HTR-8/SVneo (cell line): ENCODE results near the gene TLE1.

Experiments used
- DNase-seq: peaks from one replicate; pipeline ENCODE4 v3.0.0; 2011; ENCODE audit warnings: low spot score, mixed read lengths; ENCODE audit not compliant: insufficient read length
- FAIRE-seq: peaks from 2 replicates; lab custom pipeline; 2011; peaks lifted over from hg19 to GRCh38; lab: Jason Lieb, UNC

Gene TLE1

DNA sequence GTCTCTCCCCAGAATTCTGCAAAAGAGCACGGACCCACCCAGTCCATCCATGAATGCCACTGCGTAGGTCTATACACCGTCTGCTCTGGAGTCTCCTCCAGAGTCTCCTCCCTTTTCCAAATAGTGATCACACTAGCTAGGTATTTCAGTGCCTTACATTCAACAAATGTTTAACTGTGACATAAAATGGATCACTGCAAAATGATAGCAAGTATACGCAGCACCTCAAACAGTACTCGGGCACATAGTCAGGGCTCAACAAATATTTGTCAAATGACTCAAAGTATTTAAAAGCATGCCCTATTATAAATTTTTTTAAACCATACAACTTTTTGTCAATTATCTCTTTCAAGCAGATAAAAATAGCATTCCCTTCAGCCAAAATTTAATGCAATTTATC, 60.5 kb downstream of the TLE1 start:
- no peak for FAIRE-seq
- no peak for DNase-seq

- FAIRE-seq (no peak), DNase-seq (no peak)
Observed at GRCh38 chr9:81627481-81627880, 61.9 kb downstream of the TLE1 start.

- DNase-seq (no peak), FAIRE-seq (no peak)
Observed at GRCh38 chr9:81626511-81626910, 62.8 kb downstream of the TLE1 start.

GRCh38 chr9:81625969-81626368, 63.4 kb downstream of the TLE1 start:
- DNase-seq (no peak), FAIRE-seq (no peak)

GRCh38 chr9:81623778-81624177, 65.6 kb downstream of the TLE1 start:
- DNase-seq (no peak), FAIRE-seq (no peak)

GRCh38 chr9:81622471-81623255, 66.7 kb downstream of the TLE1 start:
- FAIRE-seq, result no peak
- DNase-seq, result no peak

DNA sequence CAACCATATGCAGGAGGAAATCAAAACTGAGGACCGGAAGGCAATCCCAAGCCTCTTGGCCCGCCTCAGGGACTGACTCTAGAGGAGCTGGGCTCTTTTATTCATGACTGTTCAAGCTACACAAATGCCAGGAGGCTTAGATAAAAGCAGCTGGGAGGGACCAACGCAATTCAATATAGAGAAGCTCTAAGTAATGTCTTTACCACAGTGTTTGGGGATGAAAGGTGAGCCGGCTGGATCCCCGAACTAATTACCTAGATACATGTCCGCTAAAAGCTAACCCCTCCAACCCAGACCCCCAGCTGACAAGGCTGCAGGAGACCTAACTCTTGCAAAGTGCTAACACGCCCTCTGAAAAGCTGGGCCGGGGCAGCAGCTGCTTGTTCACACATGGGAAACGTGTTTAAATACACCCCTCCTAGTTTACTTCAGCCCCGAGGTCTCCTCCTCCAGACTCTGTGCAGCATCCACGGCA, 67.5 kb downstream of the TLE1 start:
- DNase-seq, result no peak
- FAIRE-seq, result no peak

GRCh38 chr9:81621118-81621517, 68.2 kb downstream of the TLE1 start:
- DNase-seq, result no peak

DNA sequence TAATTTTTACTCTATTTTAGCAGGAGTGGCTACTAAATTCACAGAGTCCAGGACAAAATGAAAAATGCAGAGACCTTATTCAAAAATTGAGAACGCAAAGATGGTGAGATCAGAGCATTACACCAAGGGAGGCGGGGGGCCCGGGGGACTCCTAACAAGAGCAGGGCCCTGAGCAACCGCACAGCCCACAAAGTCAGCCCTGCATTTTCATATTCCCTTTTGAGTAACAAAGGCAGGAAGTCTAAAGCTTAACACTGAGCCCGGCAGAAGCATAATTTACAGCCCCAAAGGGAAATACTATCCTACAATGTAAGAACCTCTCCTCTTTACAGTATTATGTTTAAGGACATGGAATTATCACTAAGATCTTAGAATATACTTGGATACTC, 69.4 kb downstream of the TLE1 start:
- FAIRE-seq, result no peak
- no peak for DNase-seq

More at GRCh38 chr9:81621118-81621517, 68.2 kb downstream of the TLE1 start:
- no peak for FAIRE-seq

- no peak for DNase-seq
- no peak for FAIRE-seq
Observed at GRCh38 chr9:81619353-81620001, 69.9 kb downstream of the TLE1 start.

DNA sequence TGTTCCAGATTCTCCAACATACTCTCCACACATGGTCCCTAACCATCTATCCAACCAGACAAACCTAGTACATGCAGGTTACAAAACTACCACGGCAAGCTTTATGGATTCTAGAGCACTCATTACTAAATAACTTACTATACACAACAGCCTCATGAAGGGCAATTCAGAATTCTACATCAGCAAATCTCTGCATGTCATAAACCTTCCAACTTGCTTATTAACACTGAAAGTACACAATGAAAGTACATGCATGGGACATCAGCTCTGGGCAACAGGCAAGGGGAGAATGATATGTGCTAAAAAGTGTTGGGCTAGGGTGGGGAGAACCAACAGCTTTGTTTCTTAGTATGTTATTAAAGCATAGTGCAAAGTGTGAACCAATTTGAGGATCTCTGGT, 70.4 kb downstream of the TLE1 start:
- no peak for DNase-seq
- FAIRE-seq, result no peak

GRCh38 chr9:81616141-81616540, 73.2 kb downstream of the TLE1 start:
- FAIRE-seq, result no peak

DNA sequence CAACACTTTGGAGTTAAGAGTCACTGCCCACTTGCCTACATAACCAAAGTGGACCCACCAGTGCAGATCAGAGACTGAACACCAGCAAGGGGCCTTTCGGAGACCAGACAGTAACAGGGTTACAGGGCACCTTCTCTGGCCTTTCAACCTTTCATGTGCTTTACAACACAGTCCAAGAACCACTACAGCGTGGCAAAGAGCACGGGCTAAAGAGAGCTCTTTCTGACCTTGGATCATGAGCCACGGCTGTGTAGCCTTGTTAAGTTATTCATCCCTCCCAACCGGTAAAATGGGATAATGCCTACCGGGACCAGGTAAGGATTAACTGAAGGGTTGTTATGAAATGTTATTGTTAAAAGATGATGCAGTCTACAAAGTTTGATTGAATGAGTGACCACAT, 75.0 kb downstream of the TLE1 start:
- FAIRE-seq, result no peak
- no peak for DNase-seq

More at GRCh38 chr9:81616141-81616540, 73.2 kb downstream of the TLE1 start:
- DNase-seq, result no peak

- DNase-seq, result no peak
- no peak for FAIRE-seq
Observed at GRCh38 chr9:81613002-81613812, 76.1 kb downstream of the TLE1 start.

- no peak for FAIRE-seq
- no peak for DNase-seq
Observed at GRCh38 chr9:81611664-81612063, 77.7 kb downstream of the TLE1 start.

DNA sequence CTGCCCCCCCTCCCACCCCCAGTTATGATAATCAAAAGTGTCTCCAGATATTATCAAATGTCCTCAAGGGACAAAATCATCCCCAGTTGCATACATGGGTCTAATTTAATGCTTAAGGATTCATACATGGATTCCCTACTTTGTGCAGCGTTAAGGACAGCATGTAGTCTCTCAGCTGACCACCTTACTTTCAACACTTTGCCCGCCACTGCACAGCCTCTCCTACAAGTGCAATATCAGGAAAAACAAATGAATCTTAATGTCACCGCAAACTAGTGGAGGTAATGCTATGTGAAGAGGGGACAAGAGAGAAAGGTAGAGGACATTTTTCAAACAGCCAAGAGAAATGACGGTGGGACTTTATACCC, 78.6 kb downstream of the TLE1 start:
- DNase-seq (no peak), FAIRE-seq (no peak)

DNA sequence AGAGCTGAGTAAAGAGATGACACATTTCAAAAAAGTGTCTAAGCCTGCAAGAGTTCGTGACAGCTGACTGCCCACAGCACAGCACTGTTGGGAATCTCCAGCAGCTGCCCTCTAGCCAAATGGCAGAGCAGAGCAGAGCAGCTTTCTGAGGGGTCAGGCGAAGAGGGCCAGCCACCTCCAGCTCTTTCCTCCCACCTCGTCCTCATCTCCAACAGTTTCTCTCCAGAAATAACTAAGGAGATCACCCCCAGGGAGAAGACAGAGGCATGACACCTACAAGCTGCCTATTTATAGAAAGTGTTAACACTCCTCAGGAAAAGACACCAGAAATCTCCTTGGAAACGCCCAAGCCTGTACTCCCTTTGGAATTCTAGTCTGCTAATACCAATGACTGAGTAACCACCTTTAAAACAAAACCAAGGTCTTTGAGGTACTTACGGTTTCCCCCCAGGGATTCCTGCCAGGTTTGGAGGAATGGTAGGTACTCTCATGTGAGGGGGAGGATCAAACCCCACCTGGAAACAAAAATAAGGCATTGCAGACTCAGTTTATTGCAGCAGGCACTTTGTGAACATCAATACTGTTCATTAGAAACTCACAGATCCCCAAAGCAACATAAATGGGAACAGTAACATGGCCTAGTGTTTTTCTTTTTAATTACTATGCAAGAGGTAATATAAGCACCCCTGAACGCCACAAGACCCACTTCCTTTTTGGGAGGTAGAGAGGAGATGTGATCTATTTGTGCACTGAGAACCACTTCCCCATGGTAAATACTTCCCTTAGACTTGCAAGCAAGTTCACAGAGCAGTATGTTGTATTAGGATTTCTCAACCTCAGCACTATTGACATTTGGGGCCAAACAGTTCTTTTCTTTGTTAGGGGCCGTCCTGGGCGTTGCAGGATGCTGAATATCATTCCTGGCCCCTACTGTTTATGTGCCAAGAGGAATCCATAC, 79.3 kb downstream of the TLE1 start:
- peak; percentile 10 for DNase-seq
- FAIRE-seq, result no peak

GRCh38 chr9:81608289-81608657, 81.1 kb downstream of the TLE1 start:
- DNase-seq, result no peak
- FAIRE-seq, result no peak

DNA sequence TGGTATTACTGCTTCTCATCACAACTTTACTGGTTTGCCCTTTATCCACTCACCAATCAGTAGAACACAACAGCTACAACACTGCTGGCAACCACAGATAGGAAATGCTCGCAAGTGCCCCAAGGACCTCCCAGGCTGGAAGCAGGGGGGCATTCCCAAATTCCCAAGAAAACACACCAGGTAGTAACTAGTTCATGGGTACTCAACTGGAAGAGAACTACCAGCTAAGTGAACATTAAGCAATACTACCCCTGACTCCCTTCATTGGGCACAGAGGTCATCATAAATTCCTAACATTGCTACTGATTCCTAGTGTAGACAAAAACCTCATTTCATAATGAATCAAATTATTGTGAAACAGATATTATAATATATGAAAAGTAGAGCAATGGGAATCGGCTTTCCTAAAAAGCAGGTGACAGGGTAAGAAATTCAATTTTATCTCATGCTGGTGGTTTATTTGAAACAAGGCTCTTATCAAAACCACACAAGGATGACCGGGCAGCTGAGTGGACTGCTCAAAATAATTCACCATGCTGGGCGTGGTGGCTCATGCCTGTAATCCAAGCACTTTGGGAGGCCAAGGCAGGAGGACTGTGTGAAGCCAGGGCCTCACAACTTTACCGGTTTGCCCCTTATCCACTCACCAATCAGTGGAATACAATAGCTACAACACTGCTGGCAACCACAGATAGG, 81.6 kb downstream of the TLE1 start:
- FAIRE-seq, result no peak
- DNase-seq, result no peak
